Activated CD8-positive, alpha-beta T cell treated with anti-CD3 and anti-CD28 coated beads for 36 hours (primary cell): ENCODE data around the gene HPRT1. TPM values are rescaled to one million over a fixed set of nuclear protein-coding genes. Genes with fewer than 3 reads are reported as not detected.

ENCODE experiments used
- ATAC-seq: fragments of 200-7000 bp; cut with Tn5 transposase; one replicate; pipeline ENCODE4 v1.10.0; 2021; ENCODE audit warnings: mild to moderate bottlenecking, moderate library complexity
- CTCF ChIA-PET: fragments of 350-600 bp; sonication (Branson Sonifier 250); formaldehyde crosslinking; loops from one replicate; lab custom pipeline; 2021; ENCODE audit warnings: antibody characterized with exemption; lab: Charles Lee
- POLR2A ChIA-PET: fragments of 350-600 bp; sonication (Branson Sonifier 250); formaldehyde crosslinking; loops from one replicate; lab custom pipeline; 2021; ENCODE audit warnings: antibody characterized with exemption; lab: Charles Lee
- DNase-seq: peaks from one replicate; pipeline ENCODE4 v3.0.0-alpha.2; 2020
- H3K27ac Mint-ChIP-seq: one replicate; pipeline ENCODE4 v1.8.0; 2021; ENCODE audit warnings: mild to moderate bottlenecking, mixed read lengths
- H3K27me3 Mint-ChIP-seq: one replicate; pipeline ENCODE4 v1.8.0; 2021; ENCODE audit warnings: mixed read lengths
- H3K36me3 Mint-ChIP-seq: one replicate; pipeline ENCODE4 v1.8.0; 2021; ENCODE audit warnings: low read depth, mixed read lengths
- H3K4me1 Mint-ChIP-seq: one replicate; pipeline ENCODE4 v1.8.0; 2021; ENCODE audit warnings: low read depth, mixed read lengths
- H3K4me3 Mint-ChIP-seq: one replicate; pipeline ENCODE4 v1.8.0; 2021; ENCODE audit warnings: mild to moderate bottlenecking, moderate library complexity, mixed read lengths
- H3K9me3 Mint-ChIP-seq: one replicate; pipeline ENCODE4 v1.8.0; 2021; ENCODE audit warnings: mixed read lengths
- intact Hi-C: fragments of 100-400 bp; cut with micrococcal nuclease; formaldehyde crosslinking; loops from one replicate; pipeline ENCODE4 v1.10.0; 2022
- total RNA-seq, 2 experiments: library from RNA; stranded (reverse); gene quantifications; one replicate each; pipeline ENCODE4 v1.2.3, GENCODE V29; 2021
- TF ChIP-seq, protein P1 (sequence below): fragments of 200-600 bp; IDR thresholded peaks from one replicate; pipeline ENCODE4 v1.8.0; 2022; ENCODE audit warnings: antibody characterized with exemption, mild to moderate bottlenecking

The HPRT1 gene
- total RNA-seq, 2 experiments from 2014 or later, result 118 to 120 TPM

- no peak overlapping the region for H3K27ac Mint-ChIP-seq
- no peaks in the 10 kb centered on the region for H3K36me3 Mint-ChIP-seq
- intact Hi-C loops, result no loop called here
- peaks cover 10% of the 10 kb centered on the region for H3K27me3 Mint-ChIP-seq
- peaks cover 5% of the 10 kb centered on the region for H3K4me1 Mint-ChIP-seq
- TF ChIP-seq, protein P1, sequence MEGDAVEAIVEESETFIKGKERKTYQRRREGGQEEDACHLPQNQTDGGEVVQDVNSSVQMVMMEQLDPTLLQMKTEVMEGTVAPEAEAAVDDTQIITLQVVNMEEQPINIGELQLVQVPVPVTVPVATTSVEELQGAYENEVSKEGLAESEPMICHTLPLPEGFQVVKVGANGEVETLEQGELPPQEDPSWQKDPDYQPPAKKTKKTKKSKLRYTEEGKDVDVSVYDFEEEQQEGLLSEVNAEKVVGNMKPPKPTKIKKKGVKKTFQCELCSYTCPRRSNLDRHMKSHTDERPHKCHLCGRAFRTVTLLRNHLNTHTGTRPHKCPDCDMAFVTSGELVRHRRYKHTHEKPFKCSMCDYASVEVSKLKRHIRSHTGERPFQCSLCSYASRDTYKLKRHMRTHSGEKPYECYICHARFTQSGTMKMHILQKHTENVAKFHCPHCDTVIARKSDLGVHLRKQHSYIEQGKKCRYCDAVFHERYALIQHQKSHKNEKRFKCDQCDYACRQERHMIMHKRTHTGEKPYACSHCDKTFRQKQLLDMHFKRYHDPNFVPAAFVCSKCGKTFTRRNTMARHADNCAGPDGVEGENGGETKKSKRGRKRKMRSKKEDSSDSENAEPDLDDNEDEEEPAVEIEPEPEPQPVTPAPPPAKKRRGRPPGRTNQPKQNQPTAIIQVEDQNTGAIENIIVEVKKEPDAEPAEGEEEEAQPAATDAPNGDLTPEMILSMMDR, result no peak
- ChIA-PET POLR2A (no interaction called here), CTCF (no interaction called here)
- no peak overlapping the region for H3K4me3 Mint-ChIP-seq
- DNase-seq (no peak), ATAC-seq (peak; percentile 39)
- H3K9me3 Mint-ChIP-seq, result no peaks in the 10 kb centered on the region
These were observed 82.5 kb downstream of the HPRT1 start for GRCh38 chrX:134542485-134542884.

DNA sequence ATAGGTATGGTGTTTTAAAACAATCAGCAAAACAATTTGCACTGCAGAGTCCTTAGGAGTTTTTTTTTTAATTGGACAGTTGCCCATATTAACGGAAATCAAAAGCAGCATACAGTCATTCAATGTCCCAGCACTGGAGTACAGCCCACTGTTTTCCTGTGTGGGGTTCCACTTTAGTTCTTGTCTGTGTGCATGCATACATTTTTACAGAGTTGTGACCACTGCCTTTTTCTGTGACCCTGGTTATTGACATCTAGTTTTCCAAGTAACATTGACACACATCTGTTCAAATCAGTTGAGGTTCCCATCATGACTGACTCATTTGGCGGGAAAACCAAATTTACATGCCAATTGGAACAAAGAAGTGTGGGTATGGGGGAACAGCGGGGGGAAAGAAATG lies 83.3 kb downstream of the HPRT1 start:
- DNase-seq, result no peak
- ChIA-PET POLR2A (interaction anchor here (1.3 kb wide), 1 partner anchor 223 kb away, joined by 3 read pairs; no protein-coding TSS in a partner anchor), CTCF (no interaction called here)
- ATAC-seq, result no peak
- H3K27me3 Mint-ChIP-seq, result peaks cover 14% of the 10 kb centered on the region
- no peaks in the 10 kb centered on the region for H3K36me3 Mint-ChIP-seq
- intact Hi-C loops, result no loop called here
- no peak overlapping the region for H3K27ac Mint-ChIP-seq
- no peak overlapping the region for H3K4me3 Mint-ChIP-seq
- TF ChIP-seq, protein P1, result no peak
- peaks cover 9% of the 10 kb centered on the region for H3K4me1 Mint-ChIP-seq
- no peaks in the 10 kb centered on the region for H3K9me3 Mint-ChIP-seq

DNA sequence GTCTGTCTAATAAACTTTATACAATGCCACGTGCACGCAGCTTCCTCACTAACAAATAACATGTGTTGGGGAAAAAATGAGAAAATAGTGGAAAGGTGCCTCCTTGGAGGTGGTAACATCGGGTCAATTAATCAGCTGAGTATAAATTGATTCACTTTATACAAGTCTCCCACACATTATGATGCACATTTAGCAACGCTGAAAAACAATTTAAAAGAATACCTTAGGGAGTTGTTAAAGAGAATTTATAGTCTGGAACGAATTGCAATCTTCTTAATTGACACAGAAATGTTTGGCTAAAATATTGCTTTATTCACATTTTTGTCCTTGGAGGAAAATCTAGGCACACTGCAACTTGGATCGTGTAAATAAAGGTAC lies 84.2 kb downstream of the HPRT1 start:
- H3K9me3 Mint-ChIP-seq, result no peaks in the 10 kb centered on the region
- H3K4me1 Mint-ChIP-seq, result peaks cover 17% of the 10 kb centered on the region
- no peak overlapping the region for H3K27ac Mint-ChIP-seq
- H3K36me3 Mint-ChIP-seq, result no peaks in the 10 kb centered on the region
- intact Hi-C loops, result no loop called here
- POLR2A ChIA-PET, result interaction anchor here (1.3 kb wide), 1 partner anchor 222 kb away, joined by 3 read pairs; no protein-coding TSS in a partner anchor
- no peak overlapping the region for H3K4me3 Mint-ChIP-seq
- peaks cover 21% of the 10 kb centered on the region for H3K27me3 Mint-ChIP-seq
- TF ChIP-seq, protein P1, result no peak
- ATAC-seq (no peak), DNase-seq (no peak)
- CTCF ChIA-PET, result no interaction called here

DNA sequence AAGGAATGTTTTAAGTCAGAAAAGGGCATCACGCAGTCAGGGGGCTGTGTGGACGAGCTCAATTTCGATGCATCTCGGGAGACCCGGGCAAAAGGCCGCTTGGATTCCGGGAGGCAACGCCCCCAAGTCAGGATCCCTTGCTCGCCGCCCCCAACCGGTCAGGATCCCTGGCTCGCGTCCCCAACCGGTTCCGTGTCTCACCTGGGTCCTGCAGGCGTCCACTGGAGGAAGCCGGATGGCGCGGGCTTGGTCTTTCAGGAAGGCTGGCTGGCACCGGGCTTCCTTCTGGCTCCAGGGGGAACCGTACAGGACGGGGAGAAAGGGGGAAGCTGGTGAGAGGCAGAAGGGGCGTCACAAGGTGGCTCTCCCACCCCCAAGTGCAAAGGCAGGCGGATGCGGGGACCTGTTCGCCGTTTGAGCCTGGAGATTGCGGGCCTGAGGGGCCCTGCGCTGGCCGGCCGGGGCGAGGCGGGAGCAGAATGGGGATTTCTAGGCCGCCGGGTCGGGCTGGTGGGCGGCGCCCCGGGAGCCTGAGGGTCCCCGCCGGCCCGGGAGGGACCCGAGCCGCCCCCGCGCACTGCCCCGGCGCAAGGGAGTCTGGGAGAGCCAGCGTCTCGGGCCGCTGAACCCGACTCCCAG lies 84.7 kb downstream of the HPRT1 start:
- TF ChIP-seq, protein P1, result no peak
- H3K36me3 Mint-ChIP-seq, result no peaks in the 10 kb centered on the region
- no peak overlapping the region for H3K4me3 Mint-ChIP-seq

GRCh38 chrX:134545510-134545909 lies 85.5 kb downstream of the HPRT1 start:
- Mint-ChIP-seq H3K27ac (no peak overlapping the region), H3K27me3 (peaks cover 27% of the 10 kb centered on the region), H3K9me3 (no peaks in the 10 kb centered on the region), H3K4me1 (peaks cover 20% of the 10 kb centered on the region), H3K4me3 (no peak overlapping the region), H3K36me3 (no peaks in the 10 kb centered on the region)
- POLR2A ChIA-PET, result no interaction called here
- ATAC-seq, result no peak
- DNase-seq, result no peak
- TF ChIP-seq, protein P1, result no peak
- intact Hi-C loops, result no loop called here
- CTCF ChIA-PET, result no interaction called here

More for the DNA sequence above, 84.7 kb downstream of the HPRT1 start:
- peaks cover 17% of the 10 kb centered on the region for H3K4me1 Mint-ChIP-seq
- H3K27ac Mint-ChIP-seq, result no peak overlapping the region
- H3K9me3 Mint-ChIP-seq, result no peaks in the 10 kb centered on the region
- ATAC-seq, result no peak
- H3K27me3 Mint-ChIP-seq, result peaks cover 21% of the 10 kb centered on the region
- intact Hi-C loops, result no loop called here
- ChIA-PET CTCF (no interaction called here), POLR2A (interaction anchor here (1.3 kb wide), 1 partner anchor 222 kb away, joined by 3 read pairs; no protein-coding TSS in a partner anchor)
- no peak for DNase-seq
